ENCODE measurements around the gene TNFRSF1B.

DNA sequence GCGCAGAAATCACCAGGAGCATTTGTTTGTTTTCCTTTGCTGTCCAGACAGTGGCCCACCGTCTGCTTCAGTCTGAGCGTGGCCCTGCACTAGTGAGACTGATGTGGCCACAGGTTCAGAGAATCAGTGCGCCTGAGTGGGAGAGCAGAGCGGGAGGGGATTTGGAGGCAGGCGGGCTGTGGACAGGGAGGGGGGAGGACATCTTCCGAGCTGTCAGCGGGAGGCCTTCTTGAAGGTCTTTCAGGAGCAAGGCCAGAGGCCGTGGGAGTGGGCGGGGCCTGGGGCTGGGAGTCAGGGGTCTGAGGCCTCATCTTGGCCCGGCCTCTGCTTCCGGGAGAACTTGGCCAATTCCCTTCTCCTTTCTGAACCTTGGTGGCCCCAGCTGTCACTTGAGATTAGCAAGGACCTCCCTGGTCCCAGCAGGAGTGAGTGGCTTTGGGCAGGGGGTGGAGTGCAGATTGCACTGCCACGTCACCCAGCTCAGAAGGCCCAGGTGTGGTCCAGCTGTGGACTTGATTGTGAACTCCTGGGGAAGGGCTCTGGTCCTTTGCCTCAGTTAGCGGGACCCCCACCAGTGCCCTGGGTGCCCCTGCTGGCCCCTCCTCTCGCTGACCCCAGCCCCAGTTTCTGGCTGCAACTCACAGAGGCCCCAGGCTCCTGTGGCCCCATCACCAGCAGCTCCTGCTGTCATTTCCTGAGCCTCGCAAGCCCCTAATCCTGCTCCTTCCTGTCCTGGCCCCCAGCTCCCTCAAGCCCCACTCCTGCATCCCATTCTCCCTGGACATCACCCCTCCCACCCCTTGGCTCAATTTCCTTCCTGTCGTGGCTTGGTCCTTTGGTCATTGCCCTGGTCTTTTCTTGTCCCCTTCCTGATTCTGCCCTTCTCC is 8.4 kb downstream of the TNFRSF1B start:
- TF ChIP-seq, protein P1, sequence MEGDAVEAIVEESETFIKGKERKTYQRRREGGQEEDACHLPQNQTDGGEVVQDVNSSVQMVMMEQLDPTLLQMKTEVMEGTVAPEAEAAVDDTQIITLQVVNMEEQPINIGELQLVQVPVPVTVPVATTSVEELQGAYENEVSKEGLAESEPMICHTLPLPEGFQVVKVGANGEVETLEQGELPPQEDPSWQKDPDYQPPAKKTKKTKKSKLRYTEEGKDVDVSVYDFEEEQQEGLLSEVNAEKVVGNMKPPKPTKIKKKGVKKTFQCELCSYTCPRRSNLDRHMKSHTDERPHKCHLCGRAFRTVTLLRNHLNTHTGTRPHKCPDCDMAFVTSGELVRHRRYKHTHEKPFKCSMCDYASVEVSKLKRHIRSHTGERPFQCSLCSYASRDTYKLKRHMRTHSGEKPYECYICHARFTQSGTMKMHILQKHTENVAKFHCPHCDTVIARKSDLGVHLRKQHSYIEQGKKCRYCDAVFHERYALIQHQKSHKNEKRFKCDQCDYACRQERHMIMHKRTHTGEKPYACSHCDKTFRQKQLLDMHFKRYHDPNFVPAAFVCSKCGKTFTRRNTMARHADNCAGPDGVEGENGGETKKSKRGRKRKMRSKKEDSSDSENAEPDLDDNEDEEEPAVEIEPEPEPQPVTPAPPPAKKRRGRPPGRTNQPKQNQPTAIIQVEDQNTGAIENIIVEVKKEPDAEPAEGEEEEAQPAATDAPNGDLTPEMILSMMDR (IDR thresholded peaks at IDR 0.05), result no peak
- no peak for TF ChIP-seq POLR2A (IDR thresholded peaks at IDR 0.05)
